Nephron (organoid): ENCODE data around the gene AMIGO1.
A peak's percentile ranks its signal among the peaks of the same experiment; 100 is the strongest.

ENCODE experiments used
- H3K27ac Mint-ChIP-seq, 3 experiments: 2 replicates each; pipeline ENCODE4 v1.8.0; 2020; ENCODE audit warnings: mixed read lengths in 3 of 3, mild to moderate bottlenecking in 2 of 3, moderate library complexity in 1 of 3
- H3K27me3 Mint-ChIP-seq: 2 replicates; pipeline ENCODE4 v1.8.0; 2021; ENCODE audit warnings: low read depth, mild to moderate bottlenecking, moderate library complexity, mixed read lengths
- H3K36me3 Mint-ChIP-seq: 2 replicates; pipeline ENCODE4 v1.8.0; 2020; ENCODE audit warnings: low read depth, mixed read lengths
- H3K4me1 Mint-ChIP-seq: 2 replicates; pipeline ENCODE4 v1.8.0; 2020; ENCODE audit warnings: mixed read lengths
- H3K4me3 Mint-ChIP-seq, 3 experiments: 2 replicates each; pipeline ENCODE4 v1.8.0; 2020; ENCODE audit warnings: mild to moderate bottlenecking in 3 of 3, mixed read lengths in 3 of 3, moderate library complexity in 2 of 3
- H3K9me3 Mint-ChIP-seq: 2 replicates; pipeline ENCODE4 v1.8.0; 2020; ENCODE audit warnings: mixed read lengths
- CTCF ChIP-seq, 3 experiments: fragments of 200-600 bp; sonication (generic); IDR thresholded peaks; one replicate each; pipeline ENCODE4 v1.5.0; 2021; ENCODE audit warnings: antibody characterized with exemption in 3 of 3; ENCODE audit not compliant: unreplicated experiment in 3 of 3

Gene AMIGO1

GRCh38 chr1:109514846-109515245 is 5.3 kb upstream of the AMIGO1 start:
- Mint-ChIP-seq H3K36me3 (no peaks in the 10 kb centered on the region), H3K4me3 (peak overlapping the region in 2 of 3 experiments; percentile 15 to 33), H3K27me3 (peaks cover 31% of the 10 kb centered on the region), H3K27ac (no peak overlapping the region), H3K9me3 (no peaks in the 10 kb centered on the region), H3K4me1 (peaks cover 23% of the 10 kb centered on the region)
- TF ChIP-seq CTCF (IDR thresholded peaks at IDR 0.05; ENCODE audit: unreplicated experiment in 3 of 3), result no peak

GRCh38 chr1:109513110-109513710 is 3.7 kb upstream of the AMIGO1 start:
- peaks cover 34% of the 10 kb centered on the region for H3K4me1 Mint-ChIP-seq
- no peak for TF ChIP-seq CTCF (IDR thresholded peaks at IDR 0.05; ENCODE audit: unreplicated experiment in 3 of 3)
- peaks cover 2% of the 10 kb centered on the region for H3K36me3 Mint-ChIP-seq
- H3K9me3 Mint-ChIP-seq, result no peaks in the 10 kb centered on the region
- peaks cover 40% of the 10 kb centered on the region for H3K27me3 Mint-ChIP-seq
- no peak overlapping the region for H3K27ac Mint-ChIP-seq
- peak overlapping the region in 1 of 3 experiments; percentile 19 for H3K4me3 Mint-ChIP-seq

GRCh38 chr1:109508873-109509175 is 703 bp downstream of the AMIGO1 start:
- Mint-ChIP-seq H3K36me3 (peaks cover 12% of the 10 kb centered on the region), H3K4me3 (peak overlapping the region; percentile 85 to 90 (median 87)), H3K27ac (no peak overlapping the region), H3K9me3 (no peaks in the 10 kb centered on the region), H3K27me3 (peaks cover 43% of the 10 kb centered on the region), H3K4me1 (peaks cover 28% of the 10 kb centered on the region)
- no peak for TF ChIP-seq CTCF (IDR thresholded peaks at IDR 0.05; ENCODE audit: unreplicated experiment in 3 of 3)

- no peaks in the 10 kb centered on the region for H3K9me3 Mint-ChIP-seq
- peaks cover 12% of the 10 kb centered on the region for H3K36me3 Mint-ChIP-seq
- H3K4me3 Mint-ChIP-seq, result peak overlapping the region; percentile 85 to 90 (median 87)
- no peak for TF ChIP-seq CTCF (IDR thresholded peaks at IDR 0.05; ENCODE audit: unreplicated experiment in 3 of 3)
- peaks cover 28% of the 10 kb centered on the region for H3K4me1 Mint-ChIP-seq
- peaks cover 43% of the 10 kb centered on the region for H3K27me3 Mint-ChIP-seq
- no peak overlapping the region for H3K27ac Mint-ChIP-seq
Observed at GRCh38 chr1:109508001-109508872, 1.3 kb downstream of the AMIGO1 start.

GRCh38 chr1:109504974-109505373 is 4.6 kb downstream of the AMIGO1 start:
- peaks cover 14% of the 10 kb centered on the region for H3K36me3 Mint-ChIP-seq
- peak overlapping the region in 1 of 3 experiments; percentile 18 for H3K4me3 Mint-ChIP-seq
- no peak for TF ChIP-seq CTCF (IDR thresholded peaks at IDR 0.05; ENCODE audit: unreplicated experiment in 3 of 3)
- no peak overlapping the region for H3K27ac Mint-ChIP-seq
- H3K9me3 Mint-ChIP-seq, result no peaks in the 10 kb centered on the region
- H3K27me3 Mint-ChIP-seq, result peaks cover 18% of the 10 kb centered on the region
- H3K4me1 Mint-ChIP-seq, result peaks cover 51% of the 10 kb centered on the region
